HFF-Myc (cell line): Measurements from ENCODE around the gene CCDC192.

Source experiments
- DNase-seq: peaks from one replicate; pipeline ENCODE4 v3.0.0-alpha.2; 2011; ENCODE audit warnings: low read depth; ENCODE audit errors: extremely low read depth
- H3K4me3 ChIP-seq: replicated peaks from 2 replicates; pipeline ENCODE4 v1.5.1; 2011; ENCODE audit warnings: low read depth, mild to moderate bottlenecking, control low read depth, low read length
- CTCF ChIP-seq: IDR thresholded peaks from 2 replicates; pipeline ENCODE4 v1.5.1; 2012; ENCODE audit warnings: mild to moderate bottlenecking, low read depth, low read length, control low read depth; ENCODE audit errors: missing control alignments

The CCDC192 gene

GRCh38 chr5:127848098-127848497 is 144.9 kb downstream of the CCDC192 start:
- TF ChIP-seq CTCF = no peak
- no peak overlapping the region for H3K4me3 ChIP-seq
- no peak for DNase-seq

- no peak overlapping the region for H3K4me3 ChIP-seq
- DNase-seq = no peak
- no peak for TF ChIP-seq CTCF
Measured at GRCh38 chr5:127849408-127849807, 146.2 kb downstream of the CCDC192 start.

- TF ChIP-seq CTCF = no peak
- H3K4me3 ChIP-seq = no peak overlapping the region
- DNase-seq = no peak
Measured at GRCh38 chr5:127849891-127850290, 146.7 kb downstream of the CCDC192 start.

- H3K4me3 ChIP-seq = no peak overlapping the region
- no peak for TF ChIP-seq CTCF
- DNase-seq = no peak
Measured at GRCh38 chr5:127851964-127852363, 148.8 kb downstream of the CCDC192 start.

GRCh38 chr5:127854520-127854919 is 151.3 kb downstream of the CCDC192 start:
- no peak for DNase-seq
- no peak for TF ChIP-seq CTCF
- H3K4me3 ChIP-seq = no peak overlapping the region

GRCh38 chr5:127856292-127856691 is 153.1 kb downstream of the CCDC192 start:
- no peak overlapping the region for H3K4me3 ChIP-seq
- no peak for DNase-seq
- no peak for TF ChIP-seq CTCF

- DNase-seq = no peak
- TF ChIP-seq CTCF = no peak
Measured at GRCh38 chr5:127858116-127858784, 155.1 kb downstream of the CCDC192 start.

More at GRCh38 chr5:127858116-127858784, 155.1 kb downstream of the CCDC192 start:
- no peak overlapping the region for H3K4me3 ChIP-seq
